Mesenchymal stem cell (in vitro differentiated cells and primary cell): ENCODE results near the gene PPM1J.

Experiments
- DNase-seq: peaks from one replicate; pipeline ENCODE4 v3.0.0-alpha.2; 2013
- H2AFZ ChIP-seq: one replicate; pipeline ENCODE4 v1.6.1; 2013; ENCODE audit warnings: low read depth, mild to moderate bottlenecking, control low read depth, inconsistent platforms, low read length, moderate library complexity
- H2AK5ac ChIP-seq: 2 replicates; pipeline ENCODE4 v1.6.1; 2013; ENCODE audit warnings: low read length, moderate library complexity, mild to moderate bottlenecking, inconsistent platforms; ENCODE audit not compliant: severe bottlenecking
- H2BK120ac ChIP-seq: one replicate; pipeline ENCODE4 v1.6.1; 2013; ENCODE audit warnings: low read depth, mild to moderate bottlenecking, inconsistent platforms, low read length, moderate library complexity
- H2BK12ac ChIP-seq, 2 experiments: one replicate each; pipeline ENCODE4 v1.6.1; 2013; ENCODE audit warnings: inconsistent platforms in 2 of 2, low read length in 2 of 2, mild to moderate bottlenecking in 2 of 2, moderate library complexity in 2 of 2, control low read depth in 1 of 2
- H2BK15ac ChIP-seq: one replicate; pipeline ENCODE4 v1.6.1; 2013; ENCODE audit warnings: mild to moderate bottlenecking, low read depth, inconsistent platforms; ENCODE audit not compliant: poor library complexity, severe bottlenecking
- H2BK5ac ChIP-seq: 2 replicates; pipeline ENCODE4 v1.6.1; 2013; ENCODE audit warnings: low read depth, mild to moderate bottlenecking, low read length, control low read depth, inconsistent platforms; ENCODE audit not compliant: poor library complexity, severe bottlenecking
- H3K14ac ChIP-seq, 2 experiments: one replicate each; pipeline ENCODE4 v1.6.1; 2013; ENCODE audit warnings: inconsistent platforms in 2 of 2, low read length in 2 of 2, control low read depth in 1 of 2, mild to moderate bottlenecking in 1 of 2, moderate library complexity in 1 of 2
- H3K18ac ChIP-seq, 2 experiments: one replicate each; pipeline ENCODE4 v1.6.1; 2013; ENCODE audit warnings: inconsistent platforms in 2 of 2, low read length in 2 of 2, control low read depth in 1 of 2, low read depth in 1 of 2, mild to moderate bottlenecking in 1 of 2
- H3K23ac ChIP-seq, 2 experiments: one replicate each; pipeline ENCODE4 v1.6.1; 2013; ENCODE audit warnings: inconsistent platforms in 2 of 2, low read length in 2 of 2, mild to moderate bottlenecking in 2 of 2, moderate library complexity in 2 of 2, control low read depth in 1 of 2
- H3K27ac ChIP-seq: 2 replicates; pipeline ENCODE4 v1.5.1; 2013; ENCODE audit warnings: mild to moderate bottlenecking, moderate library complexity, low read length, control low read depth, inconsistent platforms; ENCODE audit not compliant: poor library complexity, severe bottlenecking
- H3K27me3 ChIP-seq, 2 experiments: 2 replicates each; pipeline versions ENCODE4 v1.6.1 to v1.7.0; 2013; ENCODE audit warnings: low read length in 2 of 2, mild to moderate bottlenecking in 2 of 2, moderate library complexity in 2 of 2, control low read depth in 1 of 2, inconsistent platforms in 1 of 2; ENCODE audit not compliant: control insufficient read depth in 1 of 2, insufficient read depth in 1 of 2
- H3K36me3 ChIP-seq, 2 experiments: 2 replicates each; pipeline versions ENCODE4 v1.6.1 to v1.7.0; 2013; ENCODE audit warnings: low read length in 2 of 2, control low read depth in 1 of 2, inconsistent platforms in 1 of 2, low read depth in 1 of 2, mild to moderate bottlenecking in 1 of 2; ENCODE audit not compliant: insufficient read depth in 2 of 2, control insufficient read depth in 1 of 2
- H3K4ac ChIP-seq, 2 experiments: one replicate each; pipeline ENCODE4 v1.6.1; 2013; ENCODE audit warnings: inconsistent platforms in 2 of 2, low read length in 2 of 2, mild to moderate bottlenecking in 2 of 2, moderate library complexity in 2 of 2, control low read depth in 1 of 2, low read depth in 1 of 2
- H3K4me1 ChIP-seq: 2 replicates; pipeline ENCODE4 v1.6.1; 2013; ENCODE audit warnings: low read depth, low read length, control low read depth; ENCODE audit not compliant: control insufficient read depth, insufficient read depth
- H3K4me2 ChIP-seq: 2 replicates; pipeline ENCODE4 v1.6.1; 2013; ENCODE audit warnings: low read length, mild to moderate bottlenecking, inconsistent platforms; ENCODE audit not compliant: poor library complexity, severe bottlenecking
- H3K4me3 ChIP-seq, 2 experiments: 2 replicates each; pipeline versions ENCODE4 v1.5.1 to v1.7.0; 2013; ENCODE audit warnings: low read length in 2 of 2, mild to moderate bottlenecking in 2 of 2, control low read depth in 1 of 2, low read depth in 1 of 2; ENCODE audit not compliant: insufficient read depth in 1 of 2
- H3K79me1 ChIP-seq: replicated peaks from 2 replicates; pipeline ENCODE4 v1.6.1; 2013; ENCODE audit warnings: mild to moderate bottlenecking, control low read depth, low read length, inconsistent platforms; ENCODE audit not compliant: poor library complexity, severe bottlenecking
- H3K9ac ChIP-seq: 2 replicates; pipeline ENCODE4 v1.7.0; 2013; ENCODE audit warnings: mild to moderate bottlenecking, low read length, moderate library complexity
- H3K9me3 ChIP-seq: 2 replicates; pipeline ENCODE4 v1.7.0; 2013; ENCODE audit warnings: mild to moderate bottlenecking, low read length; ENCODE audit not compliant: control insufficient read depth
- H4K8ac ChIP-seq: one replicate; pipeline ENCODE4 v1.6.1; 2013; ENCODE audit warnings: inconsistent platforms, mild to moderate bottlenecking, low read length, moderate library complexity
- H4K91ac ChIP-seq: one replicate; pipeline ENCODE4 v1.6.1; 2013; ENCODE audit warnings: mild to moderate bottlenecking, low read length, inconsistent platforms
- WGBS: methylation state at CpG from one replicate; pipeline ENCODE4 v1.1.7; 2013; ENCODE audit warnings: mixed read lengths; 5-methylcytosine and 5-hydroxymethylcytosine counted together

The PPM1J gene

DNA sequence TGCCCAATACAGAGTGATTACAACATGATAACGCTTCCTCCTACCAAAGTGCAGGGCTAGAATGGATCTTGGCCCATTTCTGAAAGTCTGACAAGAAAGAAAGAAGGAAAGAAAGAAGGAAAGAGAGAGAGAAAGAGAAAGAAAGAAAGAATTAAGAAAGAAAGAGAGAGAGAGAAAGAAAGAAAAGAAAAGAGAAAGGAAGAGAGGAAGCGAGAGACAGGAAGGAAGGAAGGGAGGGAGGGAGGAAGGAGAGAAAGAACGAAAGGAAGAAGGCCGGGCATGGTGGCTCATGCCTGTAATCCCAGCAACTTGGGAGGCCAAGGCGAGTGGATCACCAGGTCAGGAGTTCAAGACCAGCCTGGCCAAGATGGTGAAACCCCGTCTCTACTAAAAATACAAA is 44.1 kb upstream of the PPM1J start:
- no peak overlapping the region for H3K4me2 ChIP-seq
- no peaks in the 10 kb centered on the region for H3K36me3 ChIP-seq
- H3K27me3 ChIP-seq, result peaks cover 3 to 12% of the 10 kb centered on the region in 2 experiments
- no peak overlapping the region for H2AFZ ChIP-seq
- no peak overlapping the region for H4K91ac ChIP-seq
- DNase-seq, result no peak
- 88% methylated on average over 6 of the region's 6 CpGs for WGBS
- no peak overlapping the region for H2BK15ac ChIP-seq
- H2BK120ac ChIP-seq, result no peak overlapping the region
- H3K79me1 ChIP-seq, result no peaks in the 10 kb centered on the region
- H2BK5ac ChIP-seq, result no peak overlapping the region
- H4K8ac ChIP-seq, result no peak overlapping the region
- no peak overlapping the region for H3K27ac ChIP-seq
- no peaks in the 10 kb centered on the region for H3K9me3 ChIP-seq
- no peak overlapping the region for H3K23ac ChIP-seq
- H3K18ac ChIP-seq, result no peak overlapping the region
- no peak overlapping the region for H3K4me3 ChIP-seq
- H3K4me1 ChIP-seq, result peaks cover 7% of the 10 kb centered on the region
- no peak overlapping the region for H3K4ac ChIP-seq
- no peak overlapping the region for H2AK5ac ChIP-seq
- H3K14ac ChIP-seq, result no peak overlapping the region
- no peak overlapping the region for H2BK12ac ChIP-seq
- no peak overlapping the region for H3K9ac ChIP-seq

DNA sequence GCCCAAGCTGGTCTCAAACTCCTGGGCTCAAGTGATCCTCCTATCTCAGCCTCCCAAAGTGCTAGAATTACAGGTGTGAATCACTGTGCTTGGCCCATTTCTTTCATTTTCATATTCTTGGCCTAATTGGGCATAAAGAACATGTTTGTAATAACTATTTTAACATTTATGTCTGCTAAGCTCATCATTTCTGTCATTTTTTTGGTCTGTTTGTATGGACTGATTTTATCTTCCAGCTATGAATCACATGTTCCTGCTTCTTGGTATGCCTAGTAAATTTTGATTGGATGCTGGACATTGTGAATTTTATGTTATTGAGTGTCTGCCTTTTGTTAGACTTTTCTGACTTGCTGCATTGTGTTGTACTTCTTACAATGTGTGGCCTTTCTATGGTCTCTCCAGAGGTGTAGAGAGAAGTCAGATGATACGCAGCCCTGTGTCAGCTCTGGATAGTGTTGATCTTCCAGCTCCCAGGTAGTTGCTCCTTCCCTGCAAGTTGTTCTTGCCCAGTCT is 39.0 kb upstream of the PPM1J start:
- no peak overlapping the region for H2AK5ac ChIP-seq
- H3K4me1 ChIP-seq, result peaks cover 3% of the 10 kb centered on the region
- no peak overlapping the region for H3K27ac ChIP-seq
- 0% methylated on average over 1 of the region's 1 CpG for whole genome bisulfite sequencing
- H2BK15ac ChIP-seq, result no peak overlapping the region
- DNase-seq, result no peak
- H3K79me1 ChIP-seq, result no peaks in the 10 kb centered on the region
- no peak overlapping the region for H2BK12ac ChIP-seq
- no peak overlapping the region for H3K4me2 ChIP-seq
- no peak overlapping the region for H3K9ac ChIP-seq
- no peak overlapping the region for H4K91ac ChIP-seq
- no peak overlapping the region for H2AFZ ChIP-seq
- H3K18ac ChIP-seq, result no peak overlapping the region
- no peak overlapping the region for H3K23ac ChIP-seq
- H3K4me3 ChIP-seq, result no peak overlapping the region
- no peak overlapping the region for H2BK120ac ChIP-seq
- no peak overlapping the region for H3K14ac ChIP-seq
- H3K9me3 ChIP-seq, result no peaks in the 10 kb centered on the region
- no peak overlapping the region for H3K4ac ChIP-seq
- H2BK5ac ChIP-seq, result no peak overlapping the region
- H4K8ac ChIP-seq, result no peak overlapping the region
- H3K36me3 ChIP-seq, result no peaks in the 10 kb centered on the region
- peaks cover 3 to 12% of the 10 kb centered on the region in 2 experiments for H3K27me3 ChIP-seq

DNA sequence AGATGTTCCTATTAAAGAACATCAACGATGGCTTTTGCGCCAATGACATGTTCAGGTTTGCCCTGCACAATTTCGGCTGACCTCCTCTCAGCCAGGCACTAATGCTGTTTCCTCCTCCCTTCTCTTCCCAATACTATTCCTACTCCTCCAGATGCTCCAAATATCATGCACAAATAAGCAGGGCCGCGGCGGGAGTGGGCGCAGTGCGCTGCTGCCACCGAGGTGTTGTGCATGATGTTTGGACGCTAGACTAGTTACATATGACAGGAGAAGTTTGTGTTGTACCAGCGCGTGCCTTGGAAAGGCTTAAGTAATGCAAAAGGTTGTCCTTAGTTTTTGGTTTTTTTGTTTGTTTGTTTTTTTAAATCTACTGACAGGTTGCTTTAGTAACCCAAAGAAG is 33.3 kb upstream of the PPM1J start:
- Histone ChIP-seq H3K18ac (no peak overlapping the region), H3K27ac (no peak overlapping the region), H3K9ac (no peak overlapping the region), H2AK5ac (no peak overlapping the region), H3K79me1 (no peaks in the 10 kb centered on the region), H4K8ac (no peak overlapping the region), H2BK120ac (no peak overlapping the region), H3K4me2 (no peak overlapping the region), H3K27me3 (peaks cover 0 to 14% of the 10 kb centered on the region in 2 experiments), H4K91ac (no peak overlapping the region), H3K4me1 (peaks cover 8% of the 10 kb centered on the region), H3K4ac (no peak overlapping the region), H3K23ac (no peak overlapping the region), H2BK12ac (no peak overlapping the region), H2AFZ (no peak overlapping the region), H2BK5ac (no peak overlapping the region), H2BK15ac (no peak overlapping the region), H3K14ac (no peak overlapping the region), H3K4me3 (no peak overlapping the region), H3K9me3 (no peaks in the 10 kb centered on the region), H3K36me3 (no peaks in the 10 kb centered on the region)
- 94% methylated on average over 12 of the region's 12 CpGs for WGBS
- DNase-seq, result no peak

DNA sequence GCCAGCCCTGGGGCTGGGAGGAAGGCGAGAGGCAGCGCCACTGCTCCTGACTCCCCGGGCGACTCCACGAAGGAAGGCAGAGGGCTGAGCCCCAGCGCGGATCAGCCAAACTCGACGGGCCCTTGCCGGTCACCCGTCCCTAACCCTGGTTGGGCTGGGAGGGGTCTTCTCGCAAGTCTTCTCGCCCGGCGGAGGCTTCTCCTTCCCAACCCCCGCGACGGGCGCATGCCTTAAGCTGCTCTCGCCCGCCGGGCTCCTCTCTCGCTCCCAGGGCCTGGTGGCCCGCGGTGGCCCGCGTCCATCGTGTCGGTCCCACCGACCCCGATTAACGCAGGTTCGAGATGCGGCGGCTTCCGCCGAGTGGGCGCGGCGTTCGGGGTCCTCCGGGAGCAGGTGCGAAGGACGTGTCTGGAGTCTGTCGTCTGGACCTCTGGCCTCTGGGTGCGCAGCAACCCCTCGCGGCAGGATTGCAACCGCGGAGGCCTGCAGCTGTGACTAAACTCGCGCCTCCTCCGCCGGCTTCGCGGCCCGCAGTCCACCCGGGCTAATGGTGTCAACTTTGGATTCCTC is 29.0 kb upstream of the PPM1J start:
- Histone ChIP-seq H3K79me1 (no peaks in the 10 kb centered on the region), H3K4me1 (peaks cover 8% of the 10 kb centered on the region), H3K4me3 (peak overlapping the region in 1 of 2 experiments; percentile 72), H2BK120ac (no peak overlapping the region), H2AK5ac (no peak overlapping the region), H2BK15ac (no peak overlapping the region), H3K27me3 (peaks cover 0 to 15% of the 10 kb centered on the region in 2 experiments), H3K14ac (no peak overlapping the region), H3K36me3 (no peaks in the 10 kb centered on the region), H3K4me2 (peak overlapping the region; percentile 38), H3K23ac (no peak overlapping the region), H2AFZ (peak overlapping the region; percentile 51), H2BK5ac (no peak overlapping the region), H2BK12ac (no peak overlapping the region), H3K18ac (no peak overlapping the region), H3K9ac (peak overlapping the region; percentile 55), H3K9me3 (peaks cover 2% of the 10 kb centered on the region), H4K8ac (peak overlapping the region; percentile 17), H3K4ac (no peak overlapping the region), H4K91ac (no peak overlapping the region), H3K27ac (no peak overlapping the region)
- WGBS, result 11% methylated on average over 56 of the region's 58 CpGs
- peak; percentile 44 for DNase-seq
